Measurements from ENCODE around the gene ERP27. TPM values are rescaled to one million over a fixed set of nuclear protein-coding genes. Genes with fewer than 3 reads are reported as not detected.

Gene ERP27
- total RNA-seq, 1 donor from 2014 or later = not detected

GRCh38 chr12:14915736-14916135 is 22.6 kb downstream of the ERP27 start:
- Mint-ChIP-seq H3K27me3 (ENCODE audit: low read depth) (no peaks in the 10 kb centered on the region), H3K4me3 (no peak overlapping the region), H3K9me3 (no peaks in the 10 kb centered on the region), H3K4me1 (peaks cover 14% of the 10 kb centered on the region), H3K27ac (ENCODE audit: unreplicated experiment) (no peak overlapping the region), H3K36me3 (ENCODE audit: low read depth) (no peaks in the 10 kb centered on the region)
- no peak for TF ChIP-seq CTCF (conservative IDR thresholded peaks at IDR 0.05)
- no peak for DNase-seq (ENCODE audit: low read depth, low spot score)

- DNase-seq (ENCODE audit: low read depth, low spot score) = no peak
- TF ChIP-seq CTCF (conservative IDR thresholded peaks at IDR 0.05) = no peak
- H3K36me3 Mint-ChIP-seq (ENCODE audit: low read depth) = no peaks in the 10 kb centered on the region
- peaks cover 21% of the 10 kb centered on the region for H3K4me1 Mint-ChIP-seq
- no peaks in the 10 kb centered on the region for H3K27me3 Mint-ChIP-seq (ENCODE audit: low read depth)
- no peak overlapping the region for H3K4me3 Mint-ChIP-seq
- H3K27ac Mint-ChIP-seq (ENCODE audit: unreplicated experiment) = peak overlapping the region; percentile 3
- peaks cover 4% of the 10 kb centered on the region for H3K9me3 Mint-ChIP-seq
Measured at GRCh38 chr12:14913381-14913781, 25.0 kb downstream of the ERP27 start.

GRCh38 chr12:14911131-14911530 is 27.2 kb downstream of the ERP27 start:
- no peak overlapping the region for H3K27ac Mint-ChIP-seq (ENCODE audit: unreplicated experiment)
- no peaks in the 10 kb centered on the region for H3K36me3 Mint-ChIP-seq (ENCODE audit: low read depth)

GRCh38 chr12:14910090-14910915 is 28.0 kb downstream of the ERP27 start:
- H3K4me3 Mint-ChIP-seq = no peak overlapping the region
- H3K4me1 Mint-ChIP-seq = peaks cover 21% of the 10 kb centered on the region
- H3K9me3 Mint-ChIP-seq = peaks cover 8% of the 10 kb centered on the region
- no peak for DNase-seq (ENCODE audit: low read depth, low spot score)
- no peaks in the 10 kb centered on the region for H3K36me3 Mint-ChIP-seq (ENCODE audit: low read depth)
- TF ChIP-seq CTCF (conservative IDR thresholded peaks at IDR 0.05) = no peak
- no peaks in the 10 kb centered on the region for H3K27me3 Mint-ChIP-seq (ENCODE audit: low read depth)
- no peak overlapping the region for H3K27ac Mint-ChIP-seq (ENCODE audit: unreplicated experiment)

More at GRCh38 chr12:14911131-14911530, 27.2 kb downstream of the ERP27 start:
- TF ChIP-seq CTCF (conservative IDR thresholded peaks at IDR 0.05) = no peak
- no peak overlapping the region for H3K4me3 Mint-ChIP-seq
- H3K4me1 Mint-ChIP-seq = peaks cover 21% of the 10 kb centered on the region
- no peak for DNase-seq (ENCODE audit: low read depth, low spot score)
- no peaks in the 10 kb centered on the region for H3K27me3 Mint-ChIP-seq (ENCODE audit: low read depth)
- peaks cover 7% of the 10 kb centered on the region for H3K9me3 Mint-ChIP-seq

GRCh38 chr12:14907953-14908352 is 30.4 kb downstream of the ERP27 start:
- Mint-ChIP-seq H3K4me1 (peaks cover 14% of the 10 kb centered on the region), H3K27me3 (ENCODE audit: low read depth) (no peaks in the 10 kb centered on the region), H3K4me3 (no peak overlapping the region), H3K9me3 (peaks cover 8% of the 10 kb centered on the region), H3K27ac (ENCODE audit: unreplicated experiment) (no peak overlapping the region), H3K36me3 (ENCODE audit: low read depth) (no peaks in the 10 kb centered on the region)
- DNase-seq (ENCODE audit: low read depth, low spot score) = no peak
- TF ChIP-seq CTCF (conservative IDR thresholded peaks at IDR 0.05) = no peak
